ENCODE results near the gene MINDY4.

MINDY4 gene

DNA sequence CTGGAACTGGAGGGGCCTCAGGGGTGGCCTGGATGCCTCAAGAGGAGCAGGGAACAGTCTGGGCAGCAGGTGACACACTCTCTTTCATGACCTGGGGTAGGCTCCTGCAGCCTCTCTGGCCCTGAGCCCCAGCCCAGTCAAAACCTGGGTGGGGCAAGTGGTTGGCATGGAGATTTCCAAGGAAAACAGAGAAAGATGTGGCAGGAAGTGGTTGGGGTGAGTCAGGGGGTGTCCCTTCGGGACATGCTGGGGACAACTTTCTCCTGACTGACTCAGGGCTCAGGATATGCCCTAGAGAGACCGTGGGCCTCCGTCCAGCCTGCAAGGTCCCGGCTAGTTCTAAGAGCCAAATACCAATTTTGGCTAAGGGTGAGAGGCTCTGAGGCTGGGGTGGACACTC lies 143.4 kb downstream of the MINDY4 start:
- Histone ChIP-seq H3K4me1 (ENCODE audit: control insufficient read depth in 1 of 2, insufficient read depth in 1 of 2, low read depth in 1 of 2, low read length in 1 of 2) (no peaks in the 10 kb centered on the region), H3K4me3 (ENCODE audit: low read depth in 1 of 2, low read length in 1 of 2) (no peak overlapping the region), H3K9me3 (no peaks in the 10 kb centered on the region), H3K36me3 (no peaks in the 10 kb centered on the region), H3K27me3 (peaks cover 12% of the 10 kb centered on the region), H3K27ac (no peak overlapping the region)
- TF ChIP-seq, protein P1, sequence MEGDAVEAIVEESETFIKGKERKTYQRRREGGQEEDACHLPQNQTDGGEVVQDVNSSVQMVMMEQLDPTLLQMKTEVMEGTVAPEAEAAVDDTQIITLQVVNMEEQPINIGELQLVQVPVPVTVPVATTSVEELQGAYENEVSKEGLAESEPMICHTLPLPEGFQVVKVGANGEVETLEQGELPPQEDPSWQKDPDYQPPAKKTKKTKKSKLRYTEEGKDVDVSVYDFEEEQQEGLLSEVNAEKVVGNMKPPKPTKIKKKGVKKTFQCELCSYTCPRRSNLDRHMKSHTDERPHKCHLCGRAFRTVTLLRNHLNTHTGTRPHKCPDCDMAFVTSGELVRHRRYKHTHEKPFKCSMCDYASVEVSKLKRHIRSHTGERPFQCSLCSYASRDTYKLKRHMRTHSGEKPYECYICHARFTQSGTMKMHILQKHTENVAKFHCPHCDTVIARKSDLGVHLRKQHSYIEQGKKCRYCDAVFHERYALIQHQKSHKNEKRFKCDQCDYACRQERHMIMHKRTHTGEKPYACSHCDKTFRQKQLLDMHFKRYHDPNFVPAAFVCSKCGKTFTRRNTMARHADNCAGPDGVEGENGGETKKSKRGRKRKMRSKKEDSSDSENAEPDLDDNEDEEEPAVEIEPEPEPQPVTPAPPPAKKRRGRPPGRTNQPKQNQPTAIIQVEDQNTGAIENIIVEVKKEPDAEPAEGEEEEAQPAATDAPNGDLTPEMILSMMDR (IDR thresholded peaks at IDR 0.05): no peak

GRCh38 chr7:30915005-30915601 lies 143.9 kb downstream of the MINDY4 start:
- TF ChIP-seq, protein P1 (IDR thresholded peaks at IDR 0.05): no peak
- H3K4me1 ChIP-seq (ENCODE audit: control insufficient read depth in 1 of 2, insufficient read depth in 1 of 2, low read depth in 1 of 2, low read length in 1 of 2): no peaks in the 10 kb centered on the region
- no peak overlapping the region for H3K27ac ChIP-seq
- H3K36me3 ChIP-seq: no peaks in the 10 kb centered on the region
- peaks cover 12% of the 10 kb centered on the region for H3K27me3 ChIP-seq
- H3K9me3 ChIP-seq: no peaks in the 10 kb centered on the region
- H3K4me3 ChIP-seq (ENCODE audit: low read depth in 1 of 2, low read length in 1 of 2): no peak overlapping the region

GRCh38 chr7:30915751-30916150 lies 144.5 kb downstream of the MINDY4 start:
- no peak overlapping the region for H3K27ac ChIP-seq
- no peak overlapping the region for H3K4me3 ChIP-seq (ENCODE audit: low read depth in 1 of 2, low read length in 1 of 2)
- H3K4me1 ChIP-seq (ENCODE audit: control insufficient read depth in 1 of 2, insufficient read depth in 1 of 2, low read depth in 1 of 2, low read length in 1 of 2): no peaks in the 10 kb centered on the region
- H3K9me3 ChIP-seq: no peaks in the 10 kb centered on the region
- H3K36me3 ChIP-seq: no peaks in the 10 kb centered on the region
- TF ChIP-seq, protein P1 (IDR thresholded peaks at IDR 0.05): no peak
- peaks cover 12% of the 10 kb centered on the region for H3K27me3 ChIP-seq

GRCh38 chr7:30916255-30916654 lies 145.0 kb downstream of the MINDY4 start:
- no peak overlapping the region for H3K27ac ChIP-seq
- H3K27me3 ChIP-seq: peaks cover 8% of the 10 kb centered on the region
- no peak overlapping the region for H3K4me3 ChIP-seq (ENCODE audit: low read depth in 1 of 2, low read length in 1 of 2)
- no peaks in the 10 kb centered on the region for H3K4me1 ChIP-seq (ENCODE audit: control insufficient read depth in 1 of 2, insufficient read depth in 1 of 2, low read depth in 1 of 2, low read length in 1 of 2)
- H3K36me3 ChIP-seq: no peaks in the 10 kb centered on the region
- H3K9me3 ChIP-seq: no peaks in the 10 kb centered on the region
- TF ChIP-seq, protein P1 (IDR thresholded peaks at IDR 0.05): no peak

DNA sequence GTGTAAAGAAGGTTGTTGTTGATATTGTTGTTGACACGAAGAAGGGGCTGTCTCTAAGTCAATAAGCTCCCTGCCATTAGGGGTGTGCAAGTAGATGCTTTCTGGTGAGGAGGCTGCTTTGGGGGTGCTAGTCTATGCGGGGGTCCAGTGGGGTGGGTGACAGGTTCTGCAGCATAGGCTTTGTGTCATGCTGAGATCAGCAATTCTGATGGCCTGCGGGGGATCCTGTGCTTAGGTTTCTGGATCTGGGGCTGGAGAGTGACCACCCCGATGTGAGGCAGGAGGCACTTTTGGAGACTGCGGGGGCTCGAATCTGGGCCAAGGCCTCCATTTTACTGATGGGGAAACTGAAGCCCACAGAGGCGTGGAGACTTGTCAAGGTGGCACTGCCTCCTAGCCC lies 145.6 kb downstream of the MINDY4 start:
- H3K36me3 ChIP-seq: no peaks in the 10 kb centered on the region
- H3K4me3 ChIP-seq (ENCODE audit: low read depth in 1 of 2, low read length in 1 of 2): no peak overlapping the region
- H3K9me3 ChIP-seq: no peaks in the 10 kb centered on the region
- no peak overlapping the region for H3K27ac ChIP-seq
- TF ChIP-seq, protein P1 (IDR thresholded peaks at IDR 0.05): no peak
- no peaks in the 10 kb centered on the region for H3K4me1 ChIP-seq (ENCODE audit: control insufficient read depth in 1 of 2, insufficient read depth in 1 of 2, low read depth in 1 of 2, low read length in 1 of 2)
- peaks cover 3% of the 10 kb centered on the region for H3K27me3 ChIP-seq

Measured in neutrophil (primary cell).